Left lobe of liver (tissue), 2 donors: ENCODE data around the gene OMP. TPM values are rescaled to one million over a fixed set of nuclear protein-coding genes. Genes with fewer than 3 reads are reported as not detected.
"Not testable (repeated sequence)": the region's sequence is repeated elsewhere in the genome, so short reads cannot be mapped to it uniquely, and the experiment has no call there.

ENCODE experiments used
- ATAC-seq: fragments of 200-7000 bp; cut with Tn5 transposase; one replicate; pipeline ENCODE4 v1.9.1; 2020; ENCODE audit warnings: mild to moderate bottlenecking, moderate library complexity
- DNase-seq: peaks from one replicate; pipeline ENCODE4 v3.0.0-alpha.2; 2020; ENCODE audit warnings: low spot score
- total RNA-seq: library from RNA; stranded (reverse); gene quantifications from one replicate; pipeline ENCODE4 v1.2.1, GENCODE V29; 2021
- donor health status: DM: no; HTN: no; CAD: no; lungs with moderate emphysema.
- donor health status: DM: no; HTN: yes; CAD: no.

OMP gene
- total RNA-seq, 1 donor from 2014 or later, result 3.4 TPM

GRCh38 chr11:77084581-77085191, 18.0 kb upstream of the OMP start:
- ATAC-seq, result no peak

GRCh38 chr11:77085652-77086051, 17.0 kb upstream of the OMP start:
- DNase-seq (no peak), ATAC-seq (no peak)

More at GRCh38 chr11:77084581-77085191, 18.0 kb upstream of the OMP start:
- no peak for DNase-seq

- DNase-seq (peak; percentile 91), ATAC-seq (peak; percentile 80)
Observed at GRCh38 chr11:77086521-77087472, 15.8 kb upstream of the OMP start.

GRCh38 chr11:77087723-77088225, 14.9 kb upstream of the OMP start:
- no peak for ATAC-seq
- no peak for DNase-seq

- ATAC-seq, result no peak
- no peak for DNase-seq
Observed at GRCh38 chr11:77088236-77089003, 14.2 kb upstream of the OMP start.

- ATAC-seq (no peak), DNase-seq (no peak)
Observed at GRCh38 chr11:77089004-77089545, 13.6 kb upstream of the OMP start.

- DNase-seq, result no peak
- no peak for ATAC-seq
Observed at GRCh38 chr11:77090046-77090372, 12.6 kb upstream of the OMP start.

- DNase-seq (no peak), ATAC-seq (no peak)
Observed at GRCh38 chr11:77090373-77091111, 12.1 kb upstream of the OMP start.

GRCh38 chr11:77091146-77091940, 11.3 kb upstream of the OMP start:
- ATAC-seq, result peak; percentile 54
- peak; percentile 81 for DNase-seq

- no peak for DNase-seq
Observed at GRCh38 chr11:77092382-77092781, 10.3 kb upstream of the OMP start.

GRCh38 chr11:77093056-77093891, 9.4 kb upstream of the OMP start:
- ATAC-seq (no peak), DNase-seq (no peak)

More at GRCh38 chr11:77092382-77092781, 10.3 kb upstream of the OMP start:
- no peak for ATAC-seq

GRCh38 chr11:77093987-77094840, 8.4 kb upstream of the OMP start:
- no peak for DNase-seq
- ATAC-seq, result no peak

GRCh38 chr11:77094841-77095365, 7.7 kb upstream of the OMP start:
- ATAC-seq (no peak), DNase-seq (no peak)

GRCh38 chr11:77095551-77096490, 6.8 kb upstream of the OMP start:
- peak; percentile 84 for ATAC-seq
- DNase-seq, result peak; percentile 96

GRCh38 chr11:77096591-77097019, 6.0 kb upstream of the OMP start:
- DNase-seq (peak; percentile 79), ATAC-seq (peak; percentile 56)

GRCh38 chr11:77097180-77097579, 5.5 kb upstream of the OMP start:
- DNase-seq, ATAC-seq: not testable (repeated sequence)
